NOMO-1 treated with dmso at 0.1 percent for 144 hours (cell line): ENCODE measurements around the gene PCNX2.

Source experiments
- DNase-seq: peaks from one replicate; lab custom pipeline; 2025; ENCODE audit not compliant: unreplicated experiment; lab: John Stamatoyannopoulos, UW

Gene PCNX2

GRCh38 chr1:232939748-232940147 lies 355.8 kb downstream of the PCNX2 start:
- DNase-seq = no peak

DNA sequence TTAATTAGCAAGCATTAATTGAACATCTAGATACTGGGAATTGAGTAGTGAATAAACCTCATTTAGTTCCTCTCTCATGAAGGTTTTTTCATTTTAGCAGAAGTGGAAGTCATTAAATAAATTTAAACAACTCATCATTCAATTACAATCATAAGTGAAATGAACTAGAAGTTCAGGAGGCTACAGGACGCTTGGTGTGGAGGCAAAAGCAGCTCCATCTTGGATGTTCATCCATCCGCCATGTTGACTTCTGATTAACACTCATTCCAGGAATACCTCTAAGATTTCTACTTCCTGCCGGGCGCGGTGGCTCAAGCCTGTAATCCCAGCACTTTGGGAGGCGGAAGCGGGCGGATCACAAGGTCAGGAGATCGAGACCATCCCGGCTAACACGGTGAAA lies 356.6 kb downstream of the PCNX2 start:
- DNase-seq = no peak

DNA sequence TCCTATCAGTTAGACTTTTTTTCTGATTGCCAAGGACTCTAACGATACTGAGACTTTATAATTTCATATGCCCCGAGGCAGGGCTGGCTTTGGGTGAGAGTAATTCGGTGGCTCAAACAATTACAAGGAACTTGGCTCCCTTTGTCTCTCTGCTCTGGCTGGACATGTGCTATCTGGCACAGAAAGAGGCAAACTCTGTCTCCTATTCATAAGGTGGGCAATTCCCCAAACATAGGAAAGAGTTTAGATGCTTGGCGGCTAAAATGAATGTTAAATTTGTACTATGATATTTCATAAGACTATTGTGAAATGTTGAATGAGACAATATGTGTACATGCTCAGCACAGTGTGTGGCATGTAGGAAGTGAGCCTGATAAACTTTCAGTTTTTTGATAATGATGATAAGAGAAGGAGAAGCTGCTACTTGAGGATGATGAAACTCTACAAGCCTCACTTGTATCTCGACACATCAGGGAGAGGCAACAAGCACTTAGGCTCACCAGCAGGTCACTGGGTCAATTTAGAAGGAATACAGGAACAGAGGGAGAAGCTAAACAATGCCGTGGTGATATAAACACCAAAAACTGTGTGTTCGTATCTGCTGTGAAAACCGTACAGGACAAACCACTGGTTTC lies 357.7 kb downstream of the PCNX2 start:
- no peak for DNase-seq

DNA sequence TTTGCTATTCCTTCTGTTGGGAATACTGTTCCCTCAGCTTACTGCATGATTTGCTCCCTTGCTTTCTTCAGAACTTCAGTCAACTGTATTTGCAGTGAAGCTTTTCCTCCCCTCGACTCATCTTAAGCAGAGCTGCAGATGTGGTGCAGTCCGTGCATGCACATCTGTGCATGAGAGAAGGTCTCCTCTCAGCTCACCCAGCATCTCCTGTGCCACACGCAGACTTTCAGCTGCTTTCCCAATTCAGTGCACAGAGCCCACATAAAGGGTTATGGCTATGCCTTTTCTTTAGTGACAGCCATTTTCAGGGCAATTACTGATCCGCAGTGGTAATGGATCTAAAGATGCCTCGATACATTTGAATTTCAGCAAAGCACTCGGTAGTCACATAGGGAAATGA lies 358.6 kb downstream of the PCNX2 start:
- DNase-seq = no peak
